Stimulated activated CD8-positive, alpha-beta memory T cell treated with anti-CD3 and anti-CD28 coated beads, Interleukin-2, amount 100 ng/mL, for 48 hours (primary cell): ENCODE data around the gene LNPK.
"Not testable (repeated sequence)": the region's sequence is repeated elsewhere in the genome, so short reads cannot be mapped to it uniquely, and the experiment has no call there.

Experiments
- DNase-seq, 2 donors: peaks; one replicate each; pipeline ENCODE4 v3.0.0-alpha.2; 2020; ENCODE audit warnings: low read depth in 2 of 2

The LNPK gene

DNA sequence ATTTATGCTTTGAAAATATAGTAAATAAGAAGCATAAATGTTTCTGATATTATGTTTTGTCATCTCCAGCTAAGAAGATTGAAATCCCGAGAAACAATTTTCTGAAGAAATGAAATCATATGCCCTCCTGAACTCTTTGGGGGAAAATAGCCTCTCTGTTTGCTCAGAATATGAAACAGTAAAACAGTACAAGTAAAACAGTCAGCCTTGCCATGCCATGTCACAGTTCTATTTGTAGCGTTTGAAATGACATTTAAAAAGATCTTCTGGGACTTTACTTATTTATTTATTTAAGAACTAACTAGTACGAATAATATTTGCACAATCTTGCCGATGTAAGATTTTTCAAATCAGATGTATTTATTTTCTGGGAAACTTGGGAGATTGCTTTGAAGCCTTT is 98.0 kb downstream of the LNPK start:
- no peak for DNase-seq

DNA sequence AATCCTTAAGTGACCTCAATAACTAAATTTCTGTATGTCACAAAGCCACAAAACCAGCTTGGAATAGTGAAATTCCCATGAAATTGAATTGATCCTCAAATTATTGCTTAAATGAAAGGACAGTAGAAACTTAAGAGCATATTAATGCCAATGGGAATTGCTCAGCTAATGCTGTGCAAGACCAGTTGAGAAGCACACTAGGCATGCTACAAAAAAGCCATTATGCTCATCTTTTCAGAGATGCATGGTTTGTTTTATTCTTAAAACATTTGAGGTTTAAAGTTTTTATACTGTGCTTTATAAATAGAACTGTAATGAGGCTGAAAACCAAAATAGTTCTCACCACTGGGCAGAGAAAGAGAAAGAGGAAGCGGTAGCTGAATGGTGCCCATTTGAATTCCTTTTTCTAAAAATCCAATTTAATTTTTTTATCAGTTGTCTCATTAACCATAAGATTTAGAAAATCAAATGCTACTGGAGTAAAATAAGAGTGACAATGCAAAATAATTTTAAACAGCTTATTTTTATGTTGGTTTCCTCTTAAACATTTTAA is 98.6 kb downstream of the LNPK start:
- DNase-seq, result no peak

DNA sequence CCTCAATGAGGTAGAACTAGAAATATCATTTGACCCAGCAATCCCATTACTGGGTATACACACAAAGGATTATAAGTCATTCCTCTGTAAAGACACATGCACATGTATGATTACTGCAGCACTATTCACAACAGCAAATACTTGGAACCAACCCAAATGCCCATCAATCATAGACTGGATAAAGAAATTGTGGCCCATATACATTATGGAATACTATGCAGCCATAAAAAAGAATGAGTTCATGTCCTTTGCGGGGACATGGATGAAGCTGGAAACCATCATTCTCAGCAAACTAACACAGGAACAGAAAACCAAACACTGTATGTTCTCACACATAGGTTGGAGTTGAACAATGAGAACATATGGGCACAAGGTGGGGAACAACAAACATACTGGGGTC is 106.1 kb downstream of the LNPK start:
- not testable (repeated sequence) for DNase-seq

DNA sequence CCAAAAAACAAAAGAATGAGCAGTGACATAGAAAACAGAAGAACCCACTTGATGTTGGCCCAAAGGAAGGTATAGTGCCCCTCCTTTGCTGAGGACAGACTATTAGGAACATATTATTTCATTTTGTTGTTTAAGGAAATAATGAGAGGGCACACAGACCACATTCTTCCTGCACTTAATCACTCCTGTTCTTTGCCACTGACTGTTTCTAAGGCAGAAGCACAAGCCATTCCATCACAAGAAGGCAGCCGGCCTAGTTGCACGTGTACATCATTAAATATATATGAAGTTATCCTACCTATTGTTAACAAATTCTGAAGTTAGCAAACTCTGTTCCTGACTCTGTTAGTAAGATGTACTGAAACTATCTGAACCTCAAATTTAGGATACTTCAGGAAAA is 110.0 kb downstream of the LNPK start:
- DNase-seq, result no peak

DNA sequence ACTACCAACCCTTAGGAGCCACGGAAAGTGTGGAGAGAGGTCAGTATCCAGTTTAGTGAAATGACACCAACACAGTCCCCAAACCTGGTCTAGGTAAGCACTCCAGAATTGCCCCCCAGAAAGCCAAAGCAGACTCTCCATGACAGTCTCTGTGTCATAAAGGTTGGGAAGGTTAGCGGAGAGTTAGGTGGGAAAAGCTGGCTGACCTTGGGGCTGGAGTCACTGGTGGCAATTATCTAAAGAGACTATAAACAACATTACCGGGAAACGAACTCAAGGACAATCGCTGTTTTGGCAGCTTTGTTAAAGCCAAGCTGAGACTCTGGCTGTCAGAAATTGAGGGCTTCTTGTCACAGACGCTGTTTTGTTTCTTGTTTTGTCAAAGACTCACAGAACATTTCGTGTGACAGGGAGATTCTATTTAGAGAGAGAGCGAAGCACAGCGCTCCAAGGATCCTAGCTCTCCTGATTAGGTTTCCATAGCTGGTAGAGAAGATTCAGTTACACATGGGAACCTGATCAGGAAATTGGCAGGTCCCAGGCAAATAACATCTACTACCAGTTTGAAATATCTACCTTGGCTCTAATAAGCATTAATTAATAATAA is 111.3 kb downstream of the LNPK start:
- DNase-seq, result no peak

DNA sequence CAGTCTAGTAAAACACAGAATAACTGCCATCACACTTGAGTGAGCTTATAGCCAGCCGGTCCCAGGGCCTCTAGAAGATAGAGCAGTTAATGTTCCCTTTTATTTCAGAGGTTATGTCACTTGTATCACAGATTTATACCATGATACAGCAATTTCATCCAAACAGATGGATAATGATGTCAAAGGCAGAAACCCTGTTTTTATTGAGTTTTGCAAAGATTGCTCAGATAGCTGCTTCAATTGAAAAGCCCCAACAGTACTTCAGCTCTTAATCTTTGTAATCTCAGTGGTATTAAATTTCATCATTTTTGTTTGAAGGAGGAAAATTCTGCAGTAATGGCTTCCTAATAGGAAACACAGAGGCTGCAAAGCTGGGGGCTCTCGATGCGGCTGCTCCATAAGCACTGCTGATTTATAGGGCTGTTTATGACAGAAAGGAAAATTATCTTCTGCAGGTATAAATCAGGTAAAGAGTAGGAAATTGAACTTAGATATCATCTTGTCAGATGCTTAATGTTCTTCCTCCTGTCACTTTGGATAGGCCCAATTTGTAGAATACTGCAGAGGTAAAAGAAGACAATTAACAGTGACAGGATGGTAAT is 112.3 kb downstream of the LNPK start:
- no peak for DNase-seq

DNA sequence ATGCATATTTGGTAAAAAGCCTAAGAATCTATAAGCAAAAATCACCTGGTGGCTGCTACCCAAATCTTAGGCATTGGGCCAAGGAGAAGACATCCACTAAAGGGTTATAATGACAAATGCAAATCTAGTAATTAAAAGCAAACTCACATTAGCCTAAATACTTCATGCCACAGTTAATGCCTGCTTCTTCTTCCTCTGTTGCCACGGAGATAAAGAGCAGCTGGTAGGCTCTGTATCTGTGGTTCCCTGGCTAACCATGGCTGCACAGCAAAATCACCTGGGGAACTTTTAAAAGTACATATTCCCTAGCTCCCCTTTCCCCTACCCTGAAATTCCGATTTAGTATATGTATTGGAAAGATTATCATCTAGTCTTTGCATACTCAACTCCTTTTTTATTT is 114.3 kb downstream of the LNPK start:
- no peak for DNase-seq

DNA sequence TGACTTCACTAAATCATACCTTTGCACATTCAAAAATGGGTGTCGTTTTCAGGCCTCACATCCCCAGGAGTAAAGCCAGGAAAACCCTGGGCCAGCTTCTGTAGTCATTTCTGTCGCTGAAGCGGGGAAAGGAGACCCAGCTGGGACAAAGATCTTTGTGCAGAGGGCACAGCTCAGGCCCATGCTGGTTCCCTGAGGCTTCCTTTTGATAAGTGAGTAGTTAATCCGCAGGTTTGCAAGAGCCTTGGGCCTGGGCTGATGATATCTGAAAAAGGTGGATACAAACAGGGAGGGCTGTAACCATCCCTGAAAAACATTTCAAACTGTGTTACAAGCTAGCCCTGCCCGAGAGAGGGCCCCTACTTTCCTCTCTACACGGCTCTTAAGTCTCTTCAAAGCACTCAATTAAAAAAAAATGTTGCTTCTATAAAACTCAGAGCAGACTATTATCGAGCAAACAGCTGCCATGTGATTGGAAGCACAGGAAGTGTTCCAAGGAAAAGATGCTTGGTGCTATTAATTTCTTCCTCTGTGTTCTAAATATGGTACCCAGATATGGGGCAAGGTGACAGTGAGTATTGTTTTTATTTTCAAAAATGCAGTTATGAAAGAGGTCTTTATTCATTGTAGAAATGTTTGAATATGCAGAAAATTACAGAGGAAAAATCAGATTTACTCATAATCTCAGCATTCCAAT is 117.2 kb downstream of the LNPK start:
- no peak for DNase-seq

DNA sequence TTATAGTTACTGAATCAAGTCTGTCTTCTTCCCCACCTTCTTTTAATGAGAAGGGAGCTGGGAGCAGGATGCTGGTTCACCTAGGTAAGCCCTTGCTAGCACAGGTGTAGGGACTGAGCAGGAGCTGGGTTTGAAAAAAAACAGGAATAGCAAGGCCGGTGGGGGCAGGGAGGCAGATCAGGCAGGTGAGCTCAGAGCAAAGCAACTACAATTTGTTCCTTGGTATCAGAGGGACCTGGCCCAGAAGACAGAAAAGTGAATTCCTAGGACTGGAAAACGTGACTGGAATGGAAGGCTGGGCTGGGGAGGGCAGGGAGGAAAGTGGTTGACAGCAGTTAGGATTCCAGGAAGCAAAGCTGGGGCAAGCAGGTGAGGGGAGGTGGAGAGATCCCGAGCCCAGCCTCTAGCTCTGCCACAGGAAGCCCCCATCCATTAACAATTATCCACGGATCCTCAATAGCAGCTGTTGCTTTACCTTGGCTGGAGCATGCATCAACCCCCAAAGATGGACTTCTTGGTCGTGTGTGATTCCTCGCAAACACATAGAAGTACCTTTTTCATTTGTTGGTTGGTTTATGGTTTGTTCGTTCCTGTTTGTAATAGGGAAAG is 118.4 kb downstream of the LNPK start:
- DNase-seq, result no peak

DNA sequence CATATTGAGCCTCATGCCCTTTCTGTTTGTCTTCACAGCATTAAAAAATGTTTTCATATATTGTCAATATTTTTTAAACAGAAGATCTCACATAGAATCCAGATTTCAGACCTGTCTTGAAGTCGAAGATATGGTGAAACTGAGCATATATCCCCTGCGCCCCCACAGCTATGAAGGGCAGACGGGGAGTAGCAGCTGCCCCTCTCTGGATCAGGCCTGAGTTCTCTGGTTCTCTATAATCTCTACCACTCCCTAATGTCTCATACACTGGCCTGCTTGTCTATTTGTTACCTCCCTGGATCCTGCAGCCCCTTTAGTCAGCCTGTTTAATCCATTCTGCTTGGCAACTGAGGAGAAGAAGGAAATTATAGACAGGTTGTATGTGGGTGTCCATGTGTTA is 122.4 kb downstream of the LNPK start:
- DNase-seq, result no peak

DNA sequence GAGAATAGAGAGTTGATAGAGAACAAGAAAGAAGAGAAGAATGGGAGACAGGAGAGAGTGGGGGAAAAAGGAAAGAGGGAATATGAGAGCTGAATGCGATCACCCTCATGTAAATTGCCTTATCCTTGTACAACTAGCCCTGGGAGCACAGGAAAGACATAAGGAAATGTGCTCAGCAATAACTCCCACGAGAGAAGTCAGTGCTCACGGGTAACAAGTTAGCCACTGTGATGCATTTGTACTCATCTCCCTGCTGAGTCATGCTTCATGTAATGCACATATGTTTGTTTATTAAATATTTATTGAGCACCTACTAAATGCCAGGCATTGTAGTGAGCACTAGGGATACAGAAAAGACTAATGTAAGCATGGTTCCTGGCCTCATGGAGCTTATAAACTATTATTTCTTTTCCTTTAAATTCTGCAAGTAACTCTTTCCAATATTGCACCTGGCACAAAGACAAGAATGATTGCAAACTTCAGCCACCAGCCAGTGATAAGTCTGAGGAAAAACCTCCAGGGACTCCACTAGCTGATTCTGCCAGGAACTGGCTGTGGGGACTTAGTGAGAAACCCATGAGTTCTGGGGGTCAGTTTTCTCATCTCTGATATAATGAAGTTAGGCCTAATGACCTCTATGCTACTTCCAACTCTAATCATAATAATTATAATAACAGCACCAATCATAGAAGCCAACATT is 124.1 kb downstream of the LNPK start:
- DNase-seq, result no peak

DNA sequence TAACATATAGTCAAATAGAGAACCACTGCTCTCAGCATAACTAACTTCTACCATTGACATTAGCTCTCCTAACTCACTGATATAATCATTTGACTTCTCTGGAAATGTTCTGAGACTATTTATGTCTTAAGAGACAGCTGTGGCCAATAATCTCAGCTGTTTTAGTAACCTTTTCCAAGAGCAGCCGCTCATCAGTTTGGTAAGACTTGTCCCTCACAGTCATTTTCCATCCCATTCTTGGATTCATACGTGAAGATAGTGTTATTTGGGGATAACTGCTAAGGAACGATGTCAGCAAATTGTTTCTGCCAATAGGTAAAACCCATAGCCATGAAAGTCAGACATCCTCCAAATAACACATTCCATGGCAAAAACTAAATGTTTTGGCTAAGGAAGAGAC is 127.8 kb downstream of the LNPK start:
- DNase-seq, result no peak
